ENCODE measurements around the gene SH3GLB1. TPM values are rescaled to one million over a fixed set of nuclear protein-coding genes. Genes with fewer than 3 reads are reported as not detected.

SH3GLB1 gene
- polyA plus RNA-seq, 1 donor from 2014 or later = 67.3 TPM

DNA sequence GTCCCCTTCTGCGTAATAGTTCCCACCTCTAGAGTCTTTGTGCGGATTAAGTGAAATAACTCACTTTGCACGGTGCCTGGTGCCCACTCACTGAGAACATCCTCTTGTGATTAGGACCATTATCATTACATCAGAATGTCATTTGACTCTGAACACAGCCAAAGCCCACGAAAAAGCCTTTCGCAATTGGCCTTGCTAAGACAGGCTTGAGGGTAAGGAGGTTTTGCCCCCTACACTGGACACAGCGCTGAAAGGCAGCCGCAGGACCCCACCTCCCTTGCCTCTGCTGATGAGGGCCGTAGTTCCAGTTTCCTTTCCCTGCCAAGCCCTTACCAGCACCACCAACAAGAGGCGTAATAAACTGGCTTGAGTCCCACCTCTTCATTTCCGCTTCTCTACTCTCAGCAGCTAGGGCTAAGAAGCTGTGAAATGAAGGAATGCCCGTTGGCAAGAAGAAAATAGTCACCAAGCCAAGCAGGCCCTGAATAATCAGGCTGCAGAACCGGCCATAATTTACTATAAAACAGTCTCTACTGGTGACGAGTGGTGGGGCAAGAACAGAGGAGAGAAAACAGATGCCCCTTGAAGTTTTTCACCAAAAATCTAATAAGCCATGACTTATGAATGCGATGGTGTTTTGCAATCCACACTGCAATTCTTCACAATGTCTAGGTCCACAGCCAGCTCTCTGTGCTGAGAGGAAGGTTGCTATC, 53.1 kb downstream of the SH3GLB1 start:
- no peak overlapping the region for H3K9ac ChIP-seq (ENCODE audit: low read length)
- H3K4me3 ChIP-seq (ENCODE audit: low read length) = no peak overlapping the region
- H3K79me2 ChIP-seq (replicated peaks; ENCODE audit: insufficient read depth, low read length) = no peaks in the 10 kb centered on the region
- no peaks in the 10 kb centered on the region for H3K27me3 ChIP-seq (ENCODE audit: insufficient read depth, low read depth, low read length)
- H3K27ac ChIP-seq (ENCODE audit: low read length) = no peak overlapping the region
- H3F3A ChIP-seq (ENCODE audit: insufficient read depth, low read length, poor library complexity, severe bottlenecking) = no peaks in the 10 kb centered on the region
- H3K36me3 ChIP-seq (ENCODE audit: insufficient read depth, low read length) = no peaks in the 10 kb centered on the region
- H2AFZ ChIP-seq (ENCODE audit: low read depth, low read length) = no peak overlapping the region
- H3K9me2 ChIP-seq (ENCODE audit: insufficient read depth, low read length) = no peaks in the 10 kb centered on the region
- H4K20me1 ChIP-seq (ENCODE audit: insufficient read depth) = no peaks in the 10 kb centered on the region
- H3K4me2 ChIP-seq (ENCODE audit: low read length) = no peak overlapping the region
- TF ChIP-seq TAF1 (IDR thresholded peaks at IDR 0.05; ENCODE audit: low read depth) (no peak), POLR2AphosphoS5 (IDR thresholded peaks at IDR 0.05) (no peak), RAD21 (conservative IDR thresholded peaks at IDR 0.05) (no peak), MXI1 (conservative IDR thresholded peaks at IDR 0.05; ENCODE audit: poor library complexity, severe bottlenecking) (no peak), EP300 (conservative IDR thresholded peaks at IDR 0.05; ENCODE audit: poor library complexity, severe bottlenecking) (no peak)
- TF ChIP-seq, protein P1, sequence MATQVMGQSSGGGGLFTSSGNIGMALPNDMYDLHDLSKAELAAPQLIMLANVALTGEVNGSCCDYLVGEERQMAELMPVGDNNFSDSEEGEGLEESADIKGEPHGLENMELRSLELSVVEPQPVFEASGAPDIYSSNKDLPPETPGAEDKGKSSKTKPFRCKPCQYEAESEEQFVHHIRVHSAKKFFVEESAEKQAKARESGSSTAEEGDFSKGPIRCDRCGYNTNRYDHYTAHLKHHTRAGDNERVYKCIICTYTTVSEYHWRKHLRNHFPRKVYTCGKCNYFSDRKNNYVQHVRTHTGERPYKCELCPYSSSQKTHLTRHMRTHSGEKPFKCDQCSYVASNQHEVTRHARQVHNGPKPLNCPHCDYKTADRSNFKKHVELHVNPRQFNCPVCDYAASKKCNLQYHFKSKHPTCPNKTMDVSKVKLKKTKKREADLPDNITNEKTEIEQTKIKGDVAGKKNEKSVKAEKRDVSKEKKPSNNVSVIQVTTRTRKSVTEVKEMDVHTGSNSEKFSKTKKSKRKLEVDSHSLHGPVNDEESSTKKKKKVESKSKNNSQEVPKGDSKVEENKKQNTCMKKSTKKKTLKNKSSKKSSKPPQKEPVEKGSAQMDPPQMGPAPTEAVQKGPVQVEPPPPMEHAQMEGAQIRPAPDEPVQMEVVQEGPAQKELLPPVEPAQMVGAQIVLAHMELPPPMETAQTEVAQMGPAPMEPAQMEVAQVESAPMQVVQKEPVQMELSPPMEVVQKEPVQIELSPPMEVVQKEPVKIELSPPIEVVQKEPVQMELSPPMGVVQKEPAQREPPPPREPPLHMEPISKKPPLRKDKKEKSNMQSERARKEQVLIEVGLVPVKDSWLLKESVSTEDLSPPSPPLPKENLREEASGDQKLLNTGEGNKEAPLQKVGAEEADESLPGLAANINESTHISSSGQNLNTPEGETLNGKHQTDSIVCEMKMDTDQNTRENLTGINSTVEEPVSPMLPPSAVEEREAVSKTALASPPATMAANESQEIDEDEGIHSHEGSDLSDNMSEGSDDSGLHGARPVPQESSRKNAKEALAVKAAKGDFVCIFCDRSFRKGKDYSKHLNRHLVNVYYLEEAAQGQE (IDR thresholded peaks at IDR 0.05; ENCODE audit: borderline replicate concordance) = no peak
- no peaks in the 10 kb centered on the region for H3K9me3 ChIP-seq (ENCODE audit: low read length)

DNA sequence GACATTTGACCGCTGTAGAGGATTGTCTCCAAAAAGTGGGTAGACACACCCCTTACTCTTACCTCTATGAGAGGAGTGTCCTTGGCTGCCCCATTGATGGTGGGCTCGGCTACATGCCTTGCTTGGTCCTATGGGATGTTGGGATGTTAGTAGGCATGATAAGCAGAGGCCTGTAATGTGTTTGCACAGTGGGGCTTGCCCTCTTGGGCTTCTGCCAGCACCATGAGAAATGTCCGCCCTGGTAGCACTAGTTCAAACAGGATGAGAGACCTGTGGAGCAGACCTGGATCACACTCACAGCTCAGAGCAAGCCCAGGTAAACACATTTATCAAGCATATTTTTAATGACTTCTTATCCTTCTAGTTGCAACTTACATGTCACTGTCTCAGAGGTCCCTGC, 54.2 kb downstream of the SH3GLB1 start:
- no peaks in the 10 kb centered on the region for H3K9me3 ChIP-seq (ENCODE audit: low read length)
- H3K4me2 ChIP-seq (ENCODE audit: low read length) = no peak overlapping the region
- no peak overlapping the region for H2AFZ ChIP-seq (ENCODE audit: low read depth, low read length)
- H4K20me1 ChIP-seq (ENCODE audit: insufficient read depth) = no peaks in the 10 kb centered on the region
- no peak overlapping the region for H3K27ac ChIP-seq (ENCODE audit: low read length)
- H3K9me2 ChIP-seq (ENCODE audit: insufficient read depth, low read length) = no peaks in the 10 kb centered on the region
- H3K27me3 ChIP-seq (ENCODE audit: insufficient read depth, low read depth, low read length) = no peaks in the 10 kb centered on the region
- H3K36me3 ChIP-seq (ENCODE audit: insufficient read depth, low read length) = no peaks in the 10 kb centered on the region
- H3F3A ChIP-seq (ENCODE audit: insufficient read depth, low read length, poor library complexity, severe bottlenecking) = no peaks in the 10 kb centered on the region
- TF ChIP-seq POLR2AphosphoS5 (IDR thresholded peaks at IDR 0.05) (no peak), RAD21 (conservative IDR thresholded peaks at IDR 0.05) (no peak)
- TF ChIP-seq, protein P1 (IDR thresholded peaks at IDR 0.05; ENCODE audit: borderline replicate concordance) = no peak
- H3K79me2 ChIP-seq (replicated peaks; ENCODE audit: insufficient read depth, low read length) = no peaks in the 10 kb centered on the region
- no peak overlapping the region for H3K9ac ChIP-seq (ENCODE audit: low read length)
- H3K4me3 ChIP-seq (ENCODE audit: low read length) = no peak overlapping the region

DNA sequence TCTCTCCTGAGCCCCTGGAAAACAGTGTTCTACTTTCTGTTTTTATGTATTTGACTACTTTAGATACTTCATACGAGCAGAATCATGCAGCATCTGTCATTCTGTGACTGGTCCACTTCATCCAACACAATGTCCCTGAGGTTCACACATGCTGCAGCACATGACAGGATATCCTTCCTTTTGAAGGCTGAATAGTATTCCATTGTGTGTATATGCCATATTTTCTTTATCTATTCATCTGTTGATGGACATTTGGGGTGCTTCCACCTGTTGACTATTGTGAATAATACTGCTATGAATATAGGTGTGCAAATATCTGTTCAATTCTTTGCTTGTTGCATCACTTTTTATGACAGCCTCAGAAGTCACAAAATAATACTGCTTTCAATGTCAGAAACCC, 55.8 kb downstream of the SH3GLB1 start:
- no peaks in the 10 kb centered on the region for H3K27me3 ChIP-seq (ENCODE audit: insufficient read depth, low read depth, low read length)
- no peak overlapping the region for H3K4me3 ChIP-seq (ENCODE audit: low read length)
- no peak overlapping the region for H3K9ac ChIP-seq (ENCODE audit: low read length)
- no peaks in the 10 kb centered on the region for H4K20me1 ChIP-seq (ENCODE audit: insufficient read depth)
- H3K36me3 ChIP-seq (ENCODE audit: insufficient read depth, low read length) = no peaks in the 10 kb centered on the region
- H3K9me2 ChIP-seq (ENCODE audit: insufficient read depth, low read length) = no peaks in the 10 kb centered on the region
- H3K4me2 ChIP-seq (ENCODE audit: low read length) = no peak overlapping the region
- H3K27ac ChIP-seq (ENCODE audit: low read length) = no peak overlapping the region
- H3K79me2 ChIP-seq (replicated peaks; ENCODE audit: insufficient read depth, low read length) = no peaks in the 10 kb centered on the region
- no peak overlapping the region for H2AFZ ChIP-seq (ENCODE audit: low read depth, low read length)
- no peaks in the 10 kb centered on the region for H3F3A ChIP-seq (ENCODE audit: insufficient read depth, low read length, poor library complexity, severe bottlenecking)
- no peaks in the 10 kb centered on the region for H3K9me3 ChIP-seq (ENCODE audit: low read length)
- TF ChIP-seq EP300 (conservative IDR thresholded peaks at IDR 0.05; ENCODE audit: poor library complexity, severe bottlenecking) (no peak), RAD21 (conservative IDR thresholded peaks at IDR 0.05) (no peak), TAF1 (IDR thresholded peaks at IDR 0.05; ENCODE audit: low read depth) (no peak), EZH2 (IDR thresholded peaks at IDR 0.05; ENCODE audit: borderline replicate concordance, insufficient read depth, low read length, poor library complexity, severe bottlenecking) (no peak), MXI1 (conservative IDR thresholded peaks at IDR 0.05; ENCODE audit: poor library complexity, severe bottlenecking) (no peak), POLR2AphosphoS5 (IDR thresholded peaks at IDR 0.05) (no peak)
- TF ChIP-seq, protein P2, sequence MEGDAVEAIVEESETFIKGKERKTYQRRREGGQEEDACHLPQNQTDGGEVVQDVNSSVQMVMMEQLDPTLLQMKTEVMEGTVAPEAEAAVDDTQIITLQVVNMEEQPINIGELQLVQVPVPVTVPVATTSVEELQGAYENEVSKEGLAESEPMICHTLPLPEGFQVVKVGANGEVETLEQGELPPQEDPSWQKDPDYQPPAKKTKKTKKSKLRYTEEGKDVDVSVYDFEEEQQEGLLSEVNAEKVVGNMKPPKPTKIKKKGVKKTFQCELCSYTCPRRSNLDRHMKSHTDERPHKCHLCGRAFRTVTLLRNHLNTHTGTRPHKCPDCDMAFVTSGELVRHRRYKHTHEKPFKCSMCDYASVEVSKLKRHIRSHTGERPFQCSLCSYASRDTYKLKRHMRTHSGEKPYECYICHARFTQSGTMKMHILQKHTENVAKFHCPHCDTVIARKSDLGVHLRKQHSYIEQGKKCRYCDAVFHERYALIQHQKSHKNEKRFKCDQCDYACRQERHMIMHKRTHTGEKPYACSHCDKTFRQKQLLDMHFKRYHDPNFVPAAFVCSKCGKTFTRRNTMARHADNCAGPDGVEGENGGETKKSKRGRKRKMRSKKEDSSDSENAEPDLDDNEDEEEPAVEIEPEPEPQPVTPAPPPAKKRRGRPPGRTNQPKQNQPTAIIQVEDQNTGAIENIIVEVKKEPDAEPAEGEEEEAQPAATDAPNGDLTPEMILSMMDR (IDR thresholded peaks at IDR 0.05; ENCODE audit: poor library complexity, severe bottlenecking) = no peak
- TF ChIP-seq, protein P1 (IDR thresholded peaks at IDR 0.05; ENCODE audit: borderline replicate concordance) = no peak
